Peyer's patch (tissue), 4 donors: Measurements from ENCODE around the gene GALNT17.

Experiments used
- CTCF ChIP-seq, 6 experiments: fragments of 450-650 bp in 4 of 6; fragments of 200-600 bp in 2 of 6; sonication (generic) in 1 of 6; IDR thresholded peaks; one replicate each; pipeline ENCODE4 v1.5.1; 2017 to 2019; ENCODE audit warnings: antibody characterized with exemption in 6 of 6, mild to moderate bottlenecking in 3 of 6, moderate library complexity in 1 of 6
- POLR2A ChIP-seq, 2 donors: fragments of 450-650 bp; IDR thresholded peaks; one replicate each; pipeline ENCODE4 v1.5.1; 2017; ENCODE audit warnings: antibody characterized with exemption in 2 of 2, mild to moderate bottlenecking in 2 of 2, moderate library complexity in 2 of 2

GRCh38 chr7:71389976-71390375 lies 258.0 kb downstream of the GALNT17 start:
- TF ChIP-seq CTCF (IDR thresholded peaks at IDR 0.05), result no peak
- no peak for TF ChIP-seq POLR2A (IDR thresholded peaks at IDR 0.05)
